Liver (tissue), 9 donors: ENCODE data around the gene C10orf71. TPM values are rescaled to one million over a fixed set of nuclear protein-coding genes. Genes with fewer than 3 reads are reported as not detected.

ENCODE experiments used
- DNase-seq: peaks from one replicate; pipeline ENCODE4 v3.0.0-alpha.2; 2017; ENCODE audit warnings: low spot score
- H3K27ac ChIP-seq, 2 donors: one replicate each; pipeline ENCODE4 v1.7.0; 2013; ENCODE audit warnings: inconsistent platforms in 2 of 2, low read length in 2 of 2, control low read depth in 1 of 2, low read depth in 1 of 2, mild to moderate bottlenecking in 1 of 2
- H3K27me3 ChIP-seq, 4 donors: one replicate each; pipeline versions ENCODE4 v1.6.1 to v1.7.0; 2013; ENCODE audit warnings: low read length in 3 of 4, inconsistent platforms in 1 of 4, mild to moderate bottlenecking in 1 of 4, moderate library complexity in 1 of 4; ENCODE audit not compliant: control insufficient read depth in 4 of 4, insufficient read depth in 4 of 4
- H3K36me3 ChIP-seq, 4 donors: one replicate each; pipeline versions ENCODE4 v1.6.1 to v1.7.0; 2013; ENCODE audit warnings: low read length in 3 of 4, mild to moderate bottlenecking in 3 of 4, low read depth in 1 of 4, moderate library complexity in 1 of 4; ENCODE audit not compliant: control insufficient read depth in 4 of 4, insufficient read depth in 3 of 4
- H3K4me1 ChIP-seq, 4 donors: one replicate each; pipeline versions ENCODE4 v1.6.1 to v1.7.0; 2013; ENCODE audit warnings: low read length in 3 of 4, mild to moderate bottlenecking in 3 of 4, moderate library complexity in 1 of 4; ENCODE audit not compliant: control insufficient read depth in 4 of 4, insufficient read depth in 4 of 4
- H3K4me3 ChIP-seq, 3 donors: one replicate each; pipeline versions ENCODE4 v1.6.1 to v1.7.0; 2013; ENCODE audit warnings: low read length in 3 of 3, control low read depth in 1 of 3, low read depth in 1 of 3, mild to moderate bottlenecking in 1 of 3
- H3K9ac ChIP-seq, 2 donors: one replicate each; pipeline ENCODE4 v1.7.0; 2013; ENCODE audit warnings: low read length in 2 of 2, mild to moderate bottlenecking in 2 of 2, moderate library complexity in 2 of 2, control low read depth in 1 of 2, low read depth in 1 of 2
- H3K9me3 ChIP-seq, 4 donors: one replicate each; pipeline versions ENCODE4 v1.6.1 to v1.7.0; 2013; ENCODE audit warnings: low read length in 3 of 4; ENCODE audit not compliant: control insufficient read depth in 4 of 4
- ATF3 ChIP-seq: IDR thresholded peaks from 2 replicates; pipeline ENCODE4 v1.6.1; 2016; ENCODE audit warnings: antibody characterized with exemption
- EGR1 ChIP-seq, 2 donors: IDR thresholded peaks; 2 replicates each; pipeline ENCODE4 v1.6.1; 2016 to 2018; ENCODE audit warnings: antibody characterized with exemption in 2 of 2, low read depth in 2 of 2
- FOXA2 ChIP-seq: IDR thresholded peaks from 2 replicates; pipeline ENCODE4 v1.6.1; 2016; ENCODE audit warnings: antibody characterized with exemption
- GABPA ChIP-seq, 2 donors: IDR thresholded peaks in 1 of 2; conservative IDR thresholded peaks in 1 of 2; 2 replicates each; pipeline ENCODE4 v1.6.1; 2016; ENCODE audit warnings: antibody characterized with exemption in 2 of 2, mild to moderate bottlenecking in 1 of 2, moderate library complexity in 1 of 2
- HNF4A ChIP-seq, 2 donors: conservative IDR thresholded peaks; 2 replicates each; pipeline ENCODE4 v1.6.1; 2016; ENCODE audit warnings: antibody characterized with exemption in 2 of 2, mild to moderate bottlenecking in 2 of 2
- HNF4G ChIP-seq: IDR thresholded peaks from 2 replicates; pipeline ENCODE4 v1.6.1; 2016; ENCODE audit warnings: antibody characterized with exemption
- NR2F2 ChIP-seq: IDR thresholded peaks from 2 replicates; pipeline ENCODE4 v1.6.1; 2016; ENCODE audit warnings: antibody characterized with exemption
- RAD21 ChIP-seq, 2 donors: IDR thresholded peaks; 2 replicates each; pipeline ENCODE4 v1.6.1; 2016; ENCODE audit warnings: antibody characterized with exemption in 2 of 2, mild to moderate bottlenecking in 2 of 2
- RXRA ChIP-seq, 2 donors: IDR thresholded peaks; 2 replicates each; pipeline ENCODE4 v1.6.1; 2017 to 2018; ENCODE audit warnings: antibody characterized with exemption in 2 of 2, mild to moderate bottlenecking in 1 of 2
- SP1 ChIP-seq: IDR thresholded peaks from 2 replicates; pipeline ENCODE4 v1.6.1; 2018; ENCODE audit warnings: antibody characterized with exemption, mild to moderate bottlenecking
- TAF1 ChIP-seq: conservative IDR thresholded peaks from 2 replicates; pipeline ENCODE4 v1.6.1; 2016; ENCODE audit warnings: antibody characterized with exemption, mild to moderate bottlenecking
- YY1 ChIP-seq: IDR thresholded peaks from 2 replicates; pipeline ENCODE4 v1.6.1; 2016; ENCODE audit warnings: antibody characterized with exemption, mild to moderate bottlenecking
- ZBTB33 ChIP-seq: IDR thresholded peaks from 2 replicates; pipeline ENCODE4 v1.6.1; 2016; ENCODE audit warnings: antibody characterized with exemption
- WGBS: extraction: QIAGEN DNeasy Blood & Tissue Kit; methylation state at CpG from one replicate; pipeline ENCODE4 v1.1.7; 2013; 5-methylcytosine and 5-hydroxymethylcytosine counted together
- polyA plus RNA-seq, 2 donors: library from polyadenylated mRNA; stranded (reverse) in 1 of 2; unstranded in 1 of 2; fragments of 200-250 nt in 1 of 2; fragments of >200 nt in 1 of 2; fragmentation: Nextera tagmentation in 1 of 2; extraction: Ambion mirVana in 1 of 2; gene quantifications; one replicate each; pipeline versions ENCODE4 v1.2.1 to v1.2.3, GENCODE V29; 2013 to 2015
- total RNA-seq, 2 donors: library from RNA; depleted of rRNA; stranded (reverse); fragments of >200 nt; gene quantifications; one replicate each; pipeline ENCODE4 v1.2.3, GENCODE V29; 2014
- TF ChIP-seq, protein P1 (sequence below): IDR thresholded peaks from 2 replicates; pipeline ENCODE4 v1.6.1; 2016; ENCODE audit warnings: antibody characterized with exemption
- TF ChIP-seq, protein P2 (sequence below): IDR thresholded peaks from 2 replicates; pipeline ENCODE4 v1.6.1; 2016; ENCODE audit warnings: antibody characterized with exemption, mild to moderate bottlenecking
- TF ChIP-seq, protein P3 (sequence below): fragments of 150-350 bp; IDR thresholded peaks from 2 replicates; pipeline ENCODE4 v1.5.1; 2017; ENCODE audit warnings: improper control_type of control experiment, low read depth, low read length; ENCODE audit not compliant: missing input control
- donor health status: healthy.
- donor health status: healthy.
- donor health status: healthy.
- donor health status: healthy.
- donor health status: healthy.

C10orf71 gene
- total and polyA plus RNA-seq, 4 donors, result 0.03 TPM; not detected in 3

DNA sequence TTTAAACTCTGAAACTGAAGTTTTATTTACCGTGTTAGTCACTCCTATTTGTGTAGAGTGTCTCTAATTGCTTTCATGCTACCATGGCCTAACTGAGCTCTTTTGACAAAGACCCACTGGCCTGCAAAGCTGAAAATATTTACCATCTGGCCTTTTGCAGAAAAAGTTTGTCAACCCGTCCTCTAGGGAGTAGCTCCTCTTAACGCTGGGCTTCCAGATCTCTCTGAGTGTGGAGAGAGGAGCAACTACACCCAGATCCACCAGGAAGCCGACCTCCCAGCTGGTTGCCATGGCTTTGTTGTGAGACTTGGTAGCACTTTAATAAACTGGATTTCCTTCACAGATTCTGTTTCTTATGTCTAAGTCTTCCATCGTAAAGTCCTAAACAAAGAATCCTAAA lies 4.2 kb upstream of the C10orf71 start:
- H3K27me3 ChIP-seq, result no peaks in the 10 kb centered on the region
- TF ChIP-seq SP1 (no peak), TAF1 (no peak), YY1 (no peak), FOXA2 (no peak), ATF3 (no peak), RAD21 (IDR thresholded peaks at IDR 0.05) (no peak), HNF4G (no peak), RXRA (IDR thresholded peaks at IDR 0.05) (no peak), HNF4A (conservative IDR thresholded peaks at IDR 0.05) (no peak)
- TF ChIP-seq, protein P1, sequence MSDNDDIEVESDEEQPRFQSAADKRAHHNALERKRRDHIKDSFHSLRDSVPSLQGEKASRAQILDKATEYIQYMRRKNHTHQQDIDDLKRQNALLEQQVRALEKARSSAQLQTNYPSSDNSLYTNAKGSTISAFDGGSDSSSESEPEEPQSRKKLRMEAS, result no peak
- TF ChIP-seq, protein P2, sequence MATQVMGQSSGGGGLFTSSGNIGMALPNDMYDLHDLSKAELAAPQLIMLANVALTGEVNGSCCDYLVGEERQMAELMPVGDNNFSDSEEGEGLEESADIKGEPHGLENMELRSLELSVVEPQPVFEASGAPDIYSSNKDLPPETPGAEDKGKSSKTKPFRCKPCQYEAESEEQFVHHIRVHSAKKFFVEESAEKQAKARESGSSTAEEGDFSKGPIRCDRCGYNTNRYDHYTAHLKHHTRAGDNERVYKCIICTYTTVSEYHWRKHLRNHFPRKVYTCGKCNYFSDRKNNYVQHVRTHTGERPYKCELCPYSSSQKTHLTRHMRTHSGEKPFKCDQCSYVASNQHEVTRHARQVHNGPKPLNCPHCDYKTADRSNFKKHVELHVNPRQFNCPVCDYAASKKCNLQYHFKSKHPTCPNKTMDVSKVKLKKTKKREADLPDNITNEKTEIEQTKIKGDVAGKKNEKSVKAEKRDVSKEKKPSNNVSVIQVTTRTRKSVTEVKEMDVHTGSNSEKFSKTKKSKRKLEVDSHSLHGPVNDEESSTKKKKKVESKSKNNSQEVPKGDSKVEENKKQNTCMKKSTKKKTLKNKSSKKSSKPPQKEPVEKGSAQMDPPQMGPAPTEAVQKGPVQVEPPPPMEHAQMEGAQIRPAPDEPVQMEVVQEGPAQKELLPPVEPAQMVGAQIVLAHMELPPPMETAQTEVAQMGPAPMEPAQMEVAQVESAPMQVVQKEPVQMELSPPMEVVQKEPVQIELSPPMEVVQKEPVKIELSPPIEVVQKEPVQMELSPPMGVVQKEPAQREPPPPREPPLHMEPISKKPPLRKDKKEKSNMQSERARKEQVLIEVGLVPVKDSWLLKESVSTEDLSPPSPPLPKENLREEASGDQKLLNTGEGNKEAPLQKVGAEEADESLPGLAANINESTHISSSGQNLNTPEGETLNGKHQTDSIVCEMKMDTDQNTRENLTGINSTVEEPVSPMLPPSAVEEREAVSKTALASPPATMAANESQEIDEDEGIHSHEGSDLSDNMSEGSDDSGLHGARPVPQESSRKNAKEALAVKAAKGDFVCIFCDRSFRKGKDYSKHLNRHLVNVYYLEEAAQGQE, result no peak
- TF ChIP-seq, protein P3, sequence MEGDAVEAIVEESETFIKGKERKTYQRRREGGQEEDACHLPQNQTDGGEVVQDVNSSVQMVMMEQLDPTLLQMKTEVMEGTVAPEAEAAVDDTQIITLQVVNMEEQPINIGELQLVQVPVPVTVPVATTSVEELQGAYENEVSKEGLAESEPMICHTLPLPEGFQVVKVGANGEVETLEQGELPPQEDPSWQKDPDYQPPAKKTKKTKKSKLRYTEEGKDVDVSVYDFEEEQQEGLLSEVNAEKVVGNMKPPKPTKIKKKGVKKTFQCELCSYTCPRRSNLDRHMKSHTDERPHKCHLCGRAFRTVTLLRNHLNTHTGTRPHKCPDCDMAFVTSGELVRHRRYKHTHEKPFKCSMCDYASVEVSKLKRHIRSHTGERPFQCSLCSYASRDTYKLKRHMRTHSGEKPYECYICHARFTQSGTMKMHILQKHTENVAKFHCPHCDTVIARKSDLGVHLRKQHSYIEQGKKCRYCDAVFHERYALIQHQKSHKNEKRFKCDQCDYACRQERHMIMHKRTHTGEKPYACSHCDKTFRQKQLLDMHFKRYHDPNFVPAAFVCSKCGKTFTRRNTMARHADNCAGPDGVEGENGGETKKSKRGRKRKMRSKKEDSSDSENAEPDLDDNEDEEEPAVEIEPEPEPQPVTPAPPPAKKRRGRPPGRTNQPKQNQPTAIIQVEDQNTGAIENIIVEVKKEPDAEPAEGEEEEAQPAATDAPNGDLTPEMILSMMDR, result no peak
- H3K4me1 ChIP-seq, result no peaks in the 10 kb centered on the region
- no peak overlapping the region for H3K4me3 ChIP-seq
- 87% methylated on average over 5 of the region's 5 CpGs for WGBS
- H3K27ac ChIP-seq, result no peak overlapping the region
- DNase-seq, result no peak
- H3K9ac ChIP-seq, result no peak overlapping the region
- no peaks in the 10 kb centered on the region for H3K9me3 ChIP-seq
- H3K36me3 ChIP-seq, result no peaks in the 10 kb centered on the region

DNA sequence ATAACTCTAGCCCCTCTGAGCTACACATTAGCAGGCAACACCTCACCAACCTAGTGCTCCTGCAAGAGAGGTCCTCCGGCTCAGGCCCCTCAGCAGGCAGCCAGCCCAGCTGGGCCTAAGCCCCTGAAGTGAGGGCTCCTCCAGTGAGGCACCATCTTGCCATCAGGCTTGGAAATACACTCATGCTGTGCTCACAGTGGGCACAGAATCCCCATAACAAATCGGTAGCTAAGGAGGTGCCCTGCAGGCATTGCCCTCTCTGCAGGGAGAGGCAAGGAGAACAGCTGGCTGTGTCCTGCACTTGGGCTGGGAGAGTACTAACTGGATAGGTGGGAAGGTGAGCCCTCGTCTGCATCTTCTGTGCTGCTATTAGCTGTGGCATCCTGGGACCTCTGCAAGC lies 3.7 kb upstream of the C10orf71 start:
- Histone ChIP-seq H3K36me3 (no peaks in the 10 kb centered on the region), H3K4me1 (no peaks in the 10 kb centered on the region), H3K27ac (no peak overlapping the region), H3K4me3 (no peak overlapping the region), H3K27me3 (no peaks in the 10 kb centered on the region), H3K9ac (no peak overlapping the region), H3K9me3 (no peaks in the 10 kb centered on the region)
- TF ChIP-seq EGR1 (IDR thresholded peaks at IDR 0.05; ENCODE audit: low read depth in 2 of 2) (no peak), ATF3 (no peak), FOXA2 (no peak), HNF4A (conservative IDR thresholded peaks at IDR 0.05) (no peak), RXRA (IDR thresholded peaks at IDR 0.05) (no peak), SP1 (no peak), YY1 (no peak), HNF4G (no peak), GABPA (IDR thresholded peaks at IDR 0.05 in 1 of 2, conservative IDR thresholded peaks at IDR 0.05 in 1 of 2) (no peak), ZBTB33 (no peak), TAF1 (no peak), NR2F2 (no peak)
- TF ChIP-seq, protein P2, result no peak
- TF ChIP-seq, protein P1, result no peak
- DNase-seq, result no peak
- 91% methylated on average over 3 of the region's 3 CpGs for WGBS
